AG04450 (cell line): ENCODE measurements around the gene RELL1. TPM values are rescaled to one million over a fixed set of nuclear protein-coding genes. Genes with fewer than 3 reads are reported as not detected.

Experiments
- CTCF ChIA-PET: fragments of 300-600, 350-600 bp; formaldehyde crosslinking; extraction: SDS; loops from one replicate; lab custom pipeline; 2022; ENCODE audit warnings: antibody characterized with exemption, inconsistent platforms; lab: Charles Lee
- POLR2A ChIA-PET: fragments of 350-600 bp; formaldehyde crosslinking; extraction: SDS; loops from one replicate; lab custom pipeline; 2021; ENCODE audit warnings: antibody characterized with exemption, inconsistent platforms; lab: Yijun Ruan, JAX
- DNase-seq: peaks from one replicate; pipeline ENCODE4 v3.0.0-alpha.2; 2011; ENCODE audit warnings: low read depth, low spot score
- H3K27ac ChIP-seq: one replicate; pipeline ENCODE4 v1.5.1; 2012; ENCODE audit warnings: low read depth, low read length, control low read depth
- H3K27me3 ChIP-seq: one replicate; pipeline ENCODE4 v1.6.0; 2012; ENCODE audit warnings: low read length; ENCODE audit not compliant: control insufficient read depth, insufficient read depth
- H3K4me3 ChIP-seq: 2 replicates; pipeline ENCODE4 v1.5.1; 2011; ENCODE audit warnings: mild to moderate bottlenecking, low read depth, low read length, control low read depth
- H3K9me3 ChIP-seq: 2 replicates; pipeline ENCODE4 v1.5.1; 2012; ENCODE audit warnings: low read length; ENCODE audit not compliant: control insufficient read depth, insufficient read depth
- polyA plus RNA-seq: library from polyadenylated mRNA; depleted of rRNA; stranded (reverse); fragments of >200 nt; gene quantifications from 2 replicates; pipeline ENCODE4 v1.2.3, GENCODE V29; 2011
- TF ChIP-seq, protein P1 (sequence below): IDR thresholded peaks from 2 replicates; pipeline ENCODE4 v1.5.1; 2011; ENCODE audit warnings: low read depth, low read length, control low read depth, inconsistent platforms

The RELL1 gene
- polyA plus RNA-seq, 1 experiment: 9.2 TPM

DNA sequence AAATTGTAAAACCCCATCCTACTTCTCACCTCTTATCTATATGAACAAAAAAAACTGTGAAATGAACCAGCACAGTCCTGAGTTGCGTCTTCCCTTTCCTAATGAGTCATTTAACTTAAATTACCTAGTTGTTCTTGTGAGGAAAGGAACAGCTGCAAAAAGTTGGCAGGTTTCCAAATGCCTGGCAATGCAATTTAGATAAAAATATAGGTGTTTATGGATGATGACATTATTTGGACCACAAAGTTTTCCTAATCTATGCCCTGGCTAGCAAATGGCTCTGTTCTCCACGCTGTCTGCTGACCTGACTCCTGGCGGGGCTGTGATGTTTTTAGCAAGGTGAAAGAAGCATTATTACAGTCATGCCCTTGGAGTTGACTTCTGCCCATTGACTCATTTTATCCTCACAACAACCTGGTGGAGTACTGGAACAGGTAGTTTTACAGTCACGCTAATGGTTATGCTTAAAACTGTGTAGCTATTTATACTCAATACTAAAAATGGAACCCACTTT is 29.8 kb upstream of the RELL1 start:
- Histone ChIP-seq H3K27me3 (peaks cover 13% of the 10 kb centered on the region), H3K9me3 (no peaks in the 10 kb centered on the region)

GRCh38 chr4:37710491-37710890 is 24.3 kb upstream of the RELL1 start:
- POLR2A ChIA-PET: no interaction called here
- Histone ChIP-seq H3K27ac (no peak overlapping the region), H3K4me3 (no peak overlapping the region), H3K9me3 (no peaks in the 10 kb centered on the region), H3K27me3 (peaks cover 13% of the 10 kb centered on the region)
- CTCF ChIA-PET: no interaction called here
- no peak for DNase-seq
- TF ChIP-seq, protein P1, sequence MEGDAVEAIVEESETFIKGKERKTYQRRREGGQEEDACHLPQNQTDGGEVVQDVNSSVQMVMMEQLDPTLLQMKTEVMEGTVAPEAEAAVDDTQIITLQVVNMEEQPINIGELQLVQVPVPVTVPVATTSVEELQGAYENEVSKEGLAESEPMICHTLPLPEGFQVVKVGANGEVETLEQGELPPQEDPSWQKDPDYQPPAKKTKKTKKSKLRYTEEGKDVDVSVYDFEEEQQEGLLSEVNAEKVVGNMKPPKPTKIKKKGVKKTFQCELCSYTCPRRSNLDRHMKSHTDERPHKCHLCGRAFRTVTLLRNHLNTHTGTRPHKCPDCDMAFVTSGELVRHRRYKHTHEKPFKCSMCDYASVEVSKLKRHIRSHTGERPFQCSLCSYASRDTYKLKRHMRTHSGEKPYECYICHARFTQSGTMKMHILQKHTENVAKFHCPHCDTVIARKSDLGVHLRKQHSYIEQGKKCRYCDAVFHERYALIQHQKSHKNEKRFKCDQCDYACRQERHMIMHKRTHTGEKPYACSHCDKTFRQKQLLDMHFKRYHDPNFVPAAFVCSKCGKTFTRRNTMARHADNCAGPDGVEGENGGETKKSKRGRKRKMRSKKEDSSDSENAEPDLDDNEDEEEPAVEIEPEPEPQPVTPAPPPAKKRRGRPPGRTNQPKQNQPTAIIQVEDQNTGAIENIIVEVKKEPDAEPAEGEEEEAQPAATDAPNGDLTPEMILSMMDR: no peak

More for the DNA sequence above, 29.8 kb upstream of the RELL1 start:
- ChIA-PET CTCF (no interaction called here), POLR2A (no interaction called here)
- peak; percentile 20 for DNase-seq
- TF ChIP-seq, protein P1: no peak
- Histone ChIP-seq H3K4me3 (no peak overlapping the region), H3K27ac (no peak overlapping the region)

- CTCF ChIA-PET: no interaction called here
- DNase-seq: no peak
- H3K27ac ChIP-seq: no peak overlapping the region
- no peaks in the 10 kb centered on the region for H3K27me3 ChIP-seq
- TF ChIP-seq, protein P1: no peak
- H3K9me3 ChIP-seq: no peaks in the 10 kb centered on the region
- H3K4me3 ChIP-seq: no peak overlapping the region
- POLR2A ChIA-PET: no interaction called here
These were observed 19.9 kb upstream of the RELL1 start for GRCh38 chr4:37706032-37706431.

GRCh38 chr4:37705571-37705970 is 19.4 kb upstream of the RELL1 start:
- no peak for DNase-seq
- POLR2A ChIA-PET: no interaction called here
- Histone ChIP-seq H3K27me3 (no peaks in the 10 kb centered on the region), H3K4me3 (no peak overlapping the region), H3K9me3 (no peaks in the 10 kb centered on the region), H3K27ac (no peak overlapping the region)
- TF ChIP-seq, protein P1: no peak
- CTCF ChIA-PET: no interaction called here

DNA sequence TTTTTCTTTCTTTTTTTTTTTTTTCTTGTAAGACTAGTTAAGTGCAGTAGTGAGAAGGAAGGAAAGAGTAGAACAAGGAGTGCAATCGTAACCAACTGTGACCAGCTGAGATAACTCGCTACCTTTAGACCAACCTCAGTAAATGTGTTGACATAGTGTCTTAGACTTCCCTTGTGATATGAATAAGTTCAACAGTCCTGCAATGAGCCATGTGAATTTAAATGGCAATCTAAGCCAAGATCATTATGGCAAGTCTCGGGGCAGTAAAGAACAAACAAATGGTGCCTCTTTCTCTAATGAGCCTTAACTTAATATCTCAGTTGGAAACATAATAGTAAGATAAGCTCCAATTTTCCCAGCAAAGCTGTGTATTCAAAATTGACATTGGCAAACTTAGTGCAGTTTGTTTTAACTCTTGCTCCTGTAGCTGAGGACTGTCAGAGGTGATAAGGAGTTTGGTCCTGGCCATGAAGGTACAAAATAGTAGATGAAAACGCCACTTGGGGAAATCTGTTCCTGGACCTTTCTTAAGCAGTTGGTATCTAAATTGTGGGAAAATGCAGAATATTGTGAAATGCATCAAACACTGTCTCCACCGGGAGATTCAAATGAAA is 13.8 kb upstream of the RELL1 start:
- peaks cover 2% of the 10 kb centered on the region for H3K27me3 ChIP-seq
- H3K9me3 ChIP-seq: no peaks in the 10 kb centered on the region; the same call in 1 of the 2 replicates
- no peak overlapping the region for H3K27ac ChIP-seq
- no peak for DNase-seq
- H3K4me3 ChIP-seq: no peak overlapping the region
- POLR2A ChIA-PET: no interaction called here
- TF ChIP-seq, protein P1: no peak
- CTCF ChIA-PET: interaction anchor here (1.2 kb wide), 1 partner anchor 97 kb away, joined by 6 read pairs; no protein-coding TSS in a partner anchor
